HepG2 (cell line): Measurements from ENCODE around the gene ARHGAP33. TPM values are rescaled to one million over a fixed set of nuclear protein-coding genes. Genes with fewer than 3 reads are reported as not detected.

Experiments
- ATAC-seq: fragments of 200-7000 bp; cut with Tn5 transposase; 3 replicates; pipeline ENCODE4 v1.9.1; 2020; ENCODE audit warnings: mild to moderate bottlenecking, moderate library complexity
- BruUV-seq: library from RNA; stranded (reverse); fragments of 400-500 nt; replicated peaks from 2 replicates; lab custom pipeline; 2021; lab: Mats Ljungman, UMichigan
- CTCF ChIA-PET: fragments of 300-600 bp; formaldehyde crosslinking; extraction: SDS; loops from one replicate; lab custom pipeline; 2021; ENCODE audit warnings: low total read pairs, inconsistent platforms, low intra/inter-chr PET ratio; lab: Yijun Ruan, JAX
- POLR2A ChIA-PET: fragments of 350-600 bp; sonication (Branson Sonifier 250); formaldehyde crosslinking; loops from one replicate; lab custom pipeline; 2020; ENCODE audit warnings: antibody characterized with exemption, inconsistent platforms; lab: Yijun Ruan, JAX
- DNase-seq: peaks from one replicate; pipeline ENCODE4 v3.0.0-alpha.2; 2015; ENCODE audit warnings: low spot score
- FAIRE-seq: peaks from 3 replicates; lab custom pipeline; 2011; peaks lifted over from hg19 to GRCh38; lab: Jason Lieb, UNC
- H2AFZ ChIP-seq: one replicate; pipeline ENCODE4 v1.6.1; 2011; ENCODE audit warnings: low read length, inconsistent platforms
- H3K27ac ChIP-seq: fragments of 300-600 bp; 3 replicates; pipeline ENCODE4 v1.8.0; 2011; ENCODE audit warnings: mixed run types, mild to moderate bottlenecking, mixed read lengths, low read length, inconsistent platforms; ENCODE audit not compliant: insufficient read depth; ENCODE audit errors: extremely low read length
- H3K27me3 ChIP-seq, 2 experiments: fragments of 200-600 bp in 1 of 2; 2 replicates in 1 of 2; 3 replicates in 1 of 2; pipeline versions ENCODE4 v1.6.0 to v1.8.0; 2011; ENCODE audit warnings: low read length in 2 of 2, mild to moderate bottlenecking in 2 of 2, moderate library complexity in 2 of 2, inconsistent platforms in 1 of 2; ENCODE audit not compliant: insufficient read depth in 2 of 2, control insufficient read depth in 1 of 2
- H3K36me3 ChIP-seq, 2 experiments: fragments of 200-600 bp in 1 of 2; replicated peaks in 1 of 2; 2 replicates in 1 of 2; 3 replicates in 1 of 2; pipeline versions ENCODE4 v1.5.1 to v1.8.0; 2011; ENCODE audit warnings: low read length in 2 of 2, inconsistent platforms in 1 of 2; ENCODE audit not compliant: insufficient read depth in 2 of 2, control insufficient read depth in 1 of 2
- H3K4me1 ChIP-seq: 2 replicates; pipeline ENCODE4 v1.5.1; 2012; ENCODE audit warnings: low read length, inconsistent platforms; ENCODE audit not compliant: insufficient read depth
- H3K4me2 ChIP-seq: 2 replicates; pipeline ENCODE4 v1.6.0; 2011; ENCODE audit warnings: low read depth, low read length, inconsistent platforms
- H3K4me3 ChIP-seq, 3 experiments: fragments of 200-600 bp in 1 of 3; sonication (generic), shearing (Covaris generic) in 1 of 3; replicated peaks in 1 of 3; 2 replicates each; pipeline ENCODE4 v1.5.1; 2011 to 2016; ENCODE audit warnings: low read length in 3 of 3, inconsistent platforms in 2 of 3, low read depth in 2 of 3, mild to moderate bottlenecking in 2 of 3, control low read depth in 1 of 3, mixed read lengths in 1 of 3; ENCODE audit not compliant: insufficient read depth in 1 of 3
- H3K79me2 ChIP-seq: one replicate; pipeline ENCODE4 v1.6.1; 2011; ENCODE audit warnings: low read length, inconsistent platforms; ENCODE audit not compliant: insufficient read depth
- H3K9ac ChIP-seq: 2 replicates; pipeline ENCODE4 v1.6.0; 2011; ENCODE audit warnings: mild to moderate bottlenecking, low read depth, low read length, inconsistent platforms; ENCODE audit not compliant: insufficient read depth
- H3K9me3 ChIP-seq: 2 replicates; pipeline ENCODE4 v1.5.1; 2012; ENCODE audit warnings: mild to moderate bottlenecking, low read length
- H4K20me1 ChIP-seq: 2 replicates; pipeline ENCODE4 v1.6.0; 2011; ENCODE audit warnings: inconsistent platforms, mild to moderate bottlenecking, low read length, moderate library complexity; ENCODE audit not compliant: insufficient read depth
- GLI4 ChIP-seq: sonication (generic); formaldehyde crosslinking; IDR thresholded peaks from 2 replicates; pipeline ENCODE4 v1.5.1; 2020; ENCODE audit warnings: missing genetic modification reagents, mild to moderate bottlenecking, moderate library complexity, borderline replicate concordance
- HMG20B ChIP-seq: conservative IDR thresholded peaks from 2 replicates; pipeline ENCODE4 v1.6.1; 2016; ENCODE audit warnings: missing genetic modification reagents, missing compliant biosample characterization
- KLF16 ChIP-seq, 2 experiments: sonication (generic) in 1 of 2; formaldehyde crosslinking in 1 of 2; IDR thresholded peaks; 2 replicates each; pipeline versions ENCODE4 v1.6.1 to v1.8.0; 2016 to 2023; ENCODE audit warnings: missing genetic modification reagents in 2 of 2, missing compliant biosample characterization in 1 of 2
- NBN ChIP-seq: fragments of 450-650 bp; conservative IDR thresholded peaks from 2 replicates; pipeline ENCODE4 v1.6.1; 2017
- SALL1 ChIP-seq: sonication (generic); formaldehyde crosslinking; IDR thresholded peaks from 2 replicates; pipeline ENCODE4 v1.8.0; 2022; ENCODE audit warnings: mild to moderate bottlenecking, missing genetic modification reagents
- TSC22D2 ChIP-seq: sonication (generic); formaldehyde crosslinking; IDR thresholded peaks from 2 replicates; pipeline ENCODE4 v1.5.1; 2020; ENCODE audit warnings: missing genetic modification reagents, mild to moderate bottlenecking, borderline replicate concordance
- ZNF10 ChIP-seq: sonication (generic); formaldehyde crosslinking; IDR thresholded peaks from 2 replicates; pipeline ENCODE4 v1.4.0; 2020; ENCODE audit warnings: mild to moderate bottlenecking, low read depth, missing genetic modification reagents, borderline replicate concordance
- ZNF260 ChIP-seq: sonication (generic); formaldehyde crosslinking; IDR thresholded peaks from 2 replicates; pipeline ENCODE4 v1.4.0; 2020; ENCODE audit warnings: missing genetic modification reagents, low read depth, mild to moderate bottlenecking, borderline replicate concordance
- ZNF652 ChIP-seq: IDR thresholded peaks from 2 replicates; pipeline ENCODE4 v1.6.1; 2016; ENCODE audit warnings: low read depth, borderline replicate concordance
- ZNF883 ChIP-seq: sonication (generic); formaldehyde crosslinking; IDR thresholded peaks from 2 replicates; pipeline ENCODE4 v1.5.1; 2020; ENCODE audit warnings: mild to moderate bottlenecking, missing genetic modification reagents; ENCODE audit errors: not compliant biosample characterization
- ZSCAN31 ChIP-seq: sonication (generic); formaldehyde crosslinking; IDR thresholded peaks from 2 replicates; pipeline ENCODE4 v1.5.0; 2020; ENCODE audit warnings: low read depth, mild to moderate bottlenecking, missing genetic modification reagents
- ZZZ3 ChIP-seq: sonication (generic); formaldehyde crosslinking; IDR thresholded peaks from 2 replicates; pipeline ENCODE4 v1.4.0; 2020; ENCODE audit warnings: missing genetic modification reagents, mild to moderate bottlenecking, borderline replicate concordance
- WGBS: methylation state at CpG from one replicate; pipeline ENCODE4 v1.1.6; 2017; ENCODE audit warnings: low lambda C conversion rate; 5-methylcytosine and 5-hydroxymethylcytosine counted together
- in situ Hi-C: cut with HindIII; loops from 2 replicates; pipeline ENCODE4 v1.10.0; 2017; ENCODE audit warnings: low pct_unique_long_range_greater_than_20kb; ENCODE audit not compliant: extremely low pct_ligation_motif_present
- intact Hi-C: fragments of 100-400 bp; cut with micrococcal nuclease; formaldehyde crosslinking; loops from one replicate; pipeline ENCODE4 v1.10.0; 2022; ENCODE audit not compliant: unreplicated experiment
- polyA plus RNA-seq, 8 experiments: library from polyadenylated mRNA; depleted of rRNA in 3 of 8; stranded (reverse) in 7 of 8; unstranded in 1 of 8; fragments of >200 nt; fragmentation: Illumina TruSeq in 4 of 8; extraction: Trizol in 4 of 8; gene quantifications; 2 replicates each; pipeline versions ENCODE4 v1.2.1 to v1.2.3, GENCODE V29; 2011 to 2016; ENCODE audit warnings: low read depth in 4 of 8, missing spikeins in 1 of 8, mixed read lengths in 1 of 8; ENCODE audit not compliant: insufficient read depth in 1 of 8
- total RNA-seq, 5 experiments: library from RNA; depleted of rRNA; stranded (reverse); fragments of >200 nt; fragmentation: Illumina TruSeq; extraction: Trizol; gene quantifications; 2 replicates each; pipeline ENCODE4 v1.2.3, GENCODE V29; 2016; ENCODE audit warnings: low read depth in 1 of 5
- TF ChIP-seq, protein P1 (sequence below): sonication (generic); formaldehyde crosslinking; IDR thresholded peaks from 2 replicates; pipeline ENCODE4 v1.4.0; 2020; ENCODE audit warnings: mild to moderate bottlenecking, missing genetic modification reagents, borderline replicate concordance
- TF ChIP-seq, protein P2 (sequence below): sonication (generic); formaldehyde crosslinking; IDR thresholded peaks from 2 replicates; pipeline ENCODE4 v1.4.0; 2020; ENCODE audit warnings: missing genetic modification reagents, borderline replicate concordance

Gene ARHGAP33
- total and polyA plus RNA-seq, 2 of the 13 experiments (the other 11 are each of a cell fraction or from before 2014, with no cell fraction given), result 1.3 to 2.7 TPM

DNA sequence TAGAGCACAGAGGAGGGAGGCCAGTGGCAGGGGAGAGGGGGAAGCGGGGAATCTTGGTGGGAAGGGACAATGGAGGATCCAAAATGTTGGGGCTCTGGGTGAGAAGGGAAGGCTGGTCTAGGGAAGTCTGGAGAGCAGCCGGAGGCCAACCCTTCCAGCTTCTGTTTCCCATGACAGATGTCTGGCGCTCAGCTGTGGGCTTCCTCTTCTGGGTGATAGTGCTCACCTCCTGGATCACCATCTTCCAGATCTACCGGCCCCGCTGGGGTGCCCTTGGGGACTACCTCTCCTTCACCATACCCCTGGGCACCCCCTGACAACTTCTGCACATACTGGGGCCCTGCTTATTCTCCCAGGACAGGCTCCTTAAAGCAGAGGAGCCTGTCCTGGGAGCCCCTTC is 28.8 kb upstream of the ARHGAP33 start:
- Histone ChIP-seq H4K20me1 (no peaks in the 10 kb centered on the region), H3K4me2 (peak overlapping the region; percentile 86), H2AFZ (no peak overlapping the region), H3K79me2 (peaks cover 20% of the 10 kb centered on the region), H3K9ac (peak overlapping the region; percentile 84; the same call in 1 of the 2 replicates), H3K4me3 (peak overlapping the region; percentile 82 to 99 (median 96)), H3K36me3 (no peaks in the 10 kb centered on the region), H3K27me3 (no peaks in the 10 kb centered on the region; a peak in 1 of 5 replicates), H3K9me3 (no peaks in the 10 kb centered on the region), H3K4me1 (peaks cover 50% of the 10 kb centered on the region), H3K27ac (peak overlapping the region; percentile 94)
- ATAC-seq (no peak), FAIRE-seq (no peak), DNase-seq (no peak)
- TF ChIP-seq, protein P1, sequence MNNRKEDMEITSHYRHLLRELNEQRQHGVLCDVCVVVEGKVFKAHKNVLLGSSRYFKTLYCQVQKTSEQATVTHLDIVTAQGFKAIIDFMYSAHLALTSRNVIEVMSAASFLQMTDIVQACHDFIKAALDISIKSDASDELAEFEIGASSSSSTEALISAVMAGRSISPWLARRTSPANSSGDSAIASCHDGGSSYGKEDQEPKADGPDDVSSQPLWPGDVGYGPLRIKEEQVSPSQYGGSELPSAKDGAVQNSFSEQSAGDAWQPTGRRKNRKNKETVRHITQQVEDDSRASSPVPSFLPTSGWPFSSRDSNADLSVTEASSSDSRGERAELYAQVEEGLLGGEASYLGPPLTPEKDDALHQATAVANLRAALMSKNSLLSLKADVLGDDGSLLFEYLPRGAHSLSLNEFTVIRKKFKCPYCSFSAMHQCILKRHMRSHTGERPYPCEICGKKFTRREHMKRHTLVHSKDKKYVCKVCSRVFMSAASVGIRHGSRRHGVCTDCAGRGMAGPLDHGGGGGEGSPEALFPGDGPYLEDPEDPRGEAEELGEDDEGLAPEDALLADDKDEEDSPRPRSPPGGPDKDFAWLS (CRISPR knock-in tag), result no peak
- no peak for TF ChIP-seq SALL1
- no peak for TF ChIP-seq ZNF260 (CRISPR knock-in tag)
- TF ChIP-seq ZNF652, result no peak
- no peak for TF ChIP-seq HMG20B (CRISPR knock-in tag)
- no peak for TF ChIP-seq NBN
- no peak for TF ChIP-seq ZNF10
- TF ChIP-seq ZSCAN31 (CRISPR knock-in tag), result no peak
- no peak for TF ChIP-seq TSC22D2 (CRISPR knock-in tag)
- TF ChIP-seq, protein P2, sequence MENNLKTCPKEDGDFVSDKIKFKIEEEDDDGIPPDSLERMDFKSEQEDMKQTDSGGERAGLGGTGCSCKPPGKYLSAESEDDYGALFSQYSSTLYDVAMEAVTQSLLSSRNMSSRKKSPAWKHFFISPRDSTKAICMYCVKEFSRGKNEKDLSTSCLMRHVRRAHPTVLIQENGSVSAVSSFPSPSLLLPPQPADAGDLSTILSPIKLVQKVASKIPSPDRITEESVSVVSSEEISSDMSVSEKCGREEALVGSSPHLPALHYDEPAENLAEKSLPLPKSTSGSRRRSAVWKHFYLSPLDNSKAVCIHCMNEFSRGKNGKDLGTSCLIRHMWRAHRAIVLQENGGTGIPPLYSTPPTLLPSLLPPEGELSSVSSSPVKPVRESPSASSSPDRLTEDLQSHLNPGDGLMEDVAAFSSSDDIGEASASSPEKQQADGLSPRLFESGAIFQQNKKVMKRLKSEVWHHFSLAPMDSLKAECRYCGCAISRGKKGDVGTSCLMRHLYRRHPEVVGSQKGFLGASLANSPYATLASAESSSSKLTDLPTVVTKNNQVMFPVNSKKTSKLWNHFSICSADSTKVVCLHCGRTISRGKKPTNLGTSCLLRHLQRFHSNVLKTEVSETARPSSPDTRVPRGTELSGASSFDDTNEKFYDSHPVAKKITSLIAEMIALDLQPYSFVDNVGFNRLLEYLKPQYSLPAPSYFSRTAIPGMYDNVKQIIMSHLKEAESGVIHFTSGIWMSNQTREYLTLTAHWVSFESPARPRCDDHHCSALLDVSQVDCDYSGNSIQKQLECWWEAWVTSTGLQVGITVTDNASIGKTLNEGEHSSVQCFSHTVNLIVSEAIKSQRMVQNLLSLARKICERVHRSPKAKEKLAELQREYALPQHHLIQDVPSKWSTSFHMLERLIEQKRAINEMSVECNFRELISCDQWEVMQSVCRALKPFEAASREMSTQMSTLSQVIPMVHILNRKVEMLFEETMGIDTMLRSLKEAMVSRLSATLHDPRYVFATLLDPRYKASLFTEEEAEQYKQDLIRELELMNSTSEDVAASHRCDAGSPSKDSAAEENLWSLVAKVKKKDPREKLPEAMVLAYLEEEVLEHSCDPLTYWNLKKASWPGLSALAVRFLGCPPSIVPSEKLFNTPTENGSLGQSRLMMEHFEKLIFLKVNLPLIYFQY (CRISPR knock-in tag), result no peak
- TF ChIP-seq KLF16 (CRISPR knock-in tag; IDR thresholded peaks at IDR 0.05), result no peak
- TF ChIP-seq GLI4, result no peak
- TF ChIP-seq ZZZ3 (CRISPR knock-in tag), result no peak
- TF ChIP-seq ZNF883 (CRISPR knock-in tag), result no peak
- intact Hi-C loops (loop anchor here (10.0 kb wide), 1 partner anchor 52 kb away; no protein-coding TSS in a partner anchor), in situ Hi-C loops (no loop called here)
- ChIA-PET CTCF (no interaction called here), POLR2A (no interaction called here)
- BruUV-seq, result no TSS peak
- WGBS, result 88% methylated on average over 5 of the region's 5 CpGs
